Glutamatergic neuron (in vitro differentiated cells): Measurements from ENCODE around the gene PTPN13. TPM values are rescaled to one million over a fixed set of nuclear protein-coding genes. Genes with fewer than 3 reads are reported as not detected.

Source experiments
- DNase-seq: peaks from one replicate; pipeline ENCODE4 v3.0.0; 2022
- H3K27ac Mint-ChIP-seq: one replicate; pipeline ENCODE4 v1.8.0; 2020; ENCODE audit warnings: mild to moderate bottlenecking, mixed read lengths, inconsistent platforms; ENCODE audit not compliant: unreplicated experiment
- H3K27me3 Mint-ChIP-seq: one replicate; pipeline ENCODE4 v1.8.0; 2020; ENCODE audit warnings: mild to moderate bottlenecking, moderate library complexity, mixed read lengths, inconsistent platforms; ENCODE audit not compliant: unreplicated experiment
- H3K36me3 Mint-ChIP-seq: one replicate; pipeline ENCODE4 v1.8.0; 2020; ENCODE audit warnings: mild to moderate bottlenecking, mixed read lengths, inconsistent platforms; ENCODE audit not compliant: unreplicated experiment
- H3K4me1 Mint-ChIP-seq: one replicate; pipeline ENCODE4 v1.8.0; 2020; ENCODE audit warnings: mild to moderate bottlenecking, low read depth, mixed read lengths, inconsistent platforms; ENCODE audit not compliant: unreplicated experiment
- H3K4me3 Mint-ChIP-seq: one replicate; pipeline ENCODE4 v1.8.0; 2020; ENCODE audit warnings: mild to moderate bottlenecking, mixed read lengths, inconsistent platforms; ENCODE audit not compliant: unreplicated experiment
- H3K9me3 Mint-ChIP-seq: one replicate; pipeline ENCODE4 v1.8.0; 2020; ENCODE audit warnings: mild to moderate bottlenecking, moderate library complexity, mixed read lengths, inconsistent platforms; ENCODE audit not compliant: unreplicated experiment
- total RNA-seq: library from RNA; stranded (reverse); fragmentation: NEBNext Ultra II Directional; extraction: Animal tissue kit (Norgen Biotek cat#: 25700); gene quantifications from one replicate; pipeline ENCODE4 v1.2.1, GENCODE V29; 2021; ENCODE audit not compliant: unreplicated experiment
- TF ChIP-seq, protein P1 (sequence below): fragments of 200-600 bp; sonication (generic); IDR thresholded peaks from one replicate; pipeline ENCODE4 v1.5.0; 2021; ENCODE audit not compliant: partially characterized antibody, unreplicated experiment

The PTPN13 gene
- total RNA-seq, 1 donor from 2014 or later, result 44.1 TPM

DNA sequence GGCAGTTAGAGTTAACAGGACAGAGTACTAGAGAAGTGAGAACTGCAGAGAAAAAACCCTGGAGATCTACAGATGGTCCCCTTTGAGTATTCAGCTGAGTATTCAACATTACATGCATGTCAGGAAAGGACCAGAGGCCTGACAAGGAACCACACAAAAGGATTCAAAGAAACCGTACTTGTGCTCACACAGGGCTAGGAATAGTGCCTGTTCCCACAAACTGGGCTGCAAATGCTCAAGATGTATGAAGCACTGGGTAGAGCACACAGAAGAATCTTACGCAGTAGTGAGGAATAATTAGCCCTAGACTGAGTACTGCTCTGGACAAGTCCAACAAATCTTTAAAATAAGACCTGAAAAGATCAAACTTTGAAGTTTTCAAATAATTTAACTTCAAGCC, 17.6 kb downstream of the PTPN13 start:
- Mint-ChIP-seq H3K9me3 (peaks cover 4% of the 10 kb centered on the region), H3K36me3 (peaks cover 3% of the 10 kb centered on the region), H3K4me1 (peaks cover 40% of the 10 kb centered on the region), H3K27ac (peak overlapping the region; percentile 96), H3K4me3 (peak overlapping the region; percentile 53), H3K27me3 (peaks cover 1% of the 10 kb centered on the region)
- TF ChIP-seq, protein P1, sequence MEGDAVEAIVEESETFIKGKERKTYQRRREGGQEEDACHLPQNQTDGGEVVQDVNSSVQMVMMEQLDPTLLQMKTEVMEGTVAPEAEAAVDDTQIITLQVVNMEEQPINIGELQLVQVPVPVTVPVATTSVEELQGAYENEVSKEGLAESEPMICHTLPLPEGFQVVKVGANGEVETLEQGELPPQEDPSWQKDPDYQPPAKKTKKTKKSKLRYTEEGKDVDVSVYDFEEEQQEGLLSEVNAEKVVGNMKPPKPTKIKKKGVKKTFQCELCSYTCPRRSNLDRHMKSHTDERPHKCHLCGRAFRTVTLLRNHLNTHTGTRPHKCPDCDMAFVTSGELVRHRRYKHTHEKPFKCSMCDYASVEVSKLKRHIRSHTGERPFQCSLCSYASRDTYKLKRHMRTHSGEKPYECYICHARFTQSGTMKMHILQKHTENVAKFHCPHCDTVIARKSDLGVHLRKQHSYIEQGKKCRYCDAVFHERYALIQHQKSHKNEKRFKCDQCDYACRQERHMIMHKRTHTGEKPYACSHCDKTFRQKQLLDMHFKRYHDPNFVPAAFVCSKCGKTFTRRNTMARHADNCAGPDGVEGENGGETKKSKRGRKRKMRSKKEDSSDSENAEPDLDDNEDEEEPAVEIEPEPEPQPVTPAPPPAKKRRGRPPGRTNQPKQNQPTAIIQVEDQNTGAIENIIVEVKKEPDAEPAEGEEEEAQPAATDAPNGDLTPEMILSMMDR, result no peak
- no peak for DNase-seq

- Mint-ChIP-seq H3K36me3 (peaks cover 5% of the 10 kb centered on the region), H3K27me3 (peaks cover 1% of the 10 kb centered on the region), H3K4me1 (peaks cover 43% of the 10 kb centered on the region), H3K9me3 (peaks cover 7% of the 10 kb centered on the region), H3K27ac (peak overlapping the region; percentile 59), H3K4me3 (no peak overlapping the region)
- DNase-seq, result no peak
- TF ChIP-seq, protein P1, result no peak
Observed at GRCh38 chr4:86613734-86614133, 19.6 kb downstream of the PTPN13 start.

- H3K36me3 Mint-ChIP-seq, result peaks cover 9% of the 10 kb centered on the region
- peak overlapping the region; percentile 64 for H3K27ac Mint-ChIP-seq
- H3K9me3 Mint-ChIP-seq, result peaks cover 11% of the 10 kb centered on the region
Observed at GRCh38 chr4:86614865-86615264, 20.8 kb downstream of the PTPN13 start.

GRCh38 chr4:86615501-86615900, 21.4 kb downstream of the PTPN13 start:
- peaks cover 1% of the 10 kb centered on the region for H3K27me3 Mint-ChIP-seq
- H3K36me3 Mint-ChIP-seq, result peaks cover 9% of the 10 kb centered on the region
- peak overlapping the region; percentile 77 for H3K27ac Mint-ChIP-seq

More at GRCh38 chr4:86614865-86615264, 20.8 kb downstream of the PTPN13 start:
- DNase-seq, result no peak
- H3K4me1 Mint-ChIP-seq, result peaks cover 46% of the 10 kb centered on the region
- peaks cover 1% of the 10 kb centered on the region for H3K27me3 Mint-ChIP-seq
- TF ChIP-seq, protein P1, result no peak
- no peak overlapping the region for H3K4me3 Mint-ChIP-seq

GRCh38 chr4:86619656-86620055, 25.5 kb downstream of the PTPN13 start:
- no peaks in the 10 kb centered on the region for H3K27me3 Mint-ChIP-seq
- no peak overlapping the region for H3K27ac Mint-ChIP-seq
- TF ChIP-seq, protein P1, result no peak
- H3K36me3 Mint-ChIP-seq, result peaks cover 9% of the 10 kb centered on the region
- H3K9me3 Mint-ChIP-seq, result peaks cover 11% of the 10 kb centered on the region
- H3K4me3 Mint-ChIP-seq, result no peak overlapping the region
- H3K4me1 Mint-ChIP-seq, result peaks cover 24% of the 10 kb centered on the region
- DNase-seq, result no peak

More at GRCh38 chr4:86615501-86615900, 21.4 kb downstream of the PTPN13 start:
- Mint-ChIP-seq H3K4me3 (peak overlapping the region; percentile 52), H3K9me3 (peaks cover 11% of the 10 kb centered on the region), H3K4me1 (peaks cover 47% of the 10 kb centered on the region)
- no peak for DNase-seq
- TF ChIP-seq, protein P1, result no peak
